ENCODE results near the gene SPIRE1.
A peak's percentile ranks its signal among the peaks of the same experiment; 100 is the strongest.
"Not testable (repeated sequence)": the region's sequence is repeated elsewhere in the genome, so short reads cannot be mapped to it uniquely, and the experiment has no call there.

SPIRE1 gene

GRCh38 chr18:12411456-12411855 is 246.5 kb downstream of the SPIRE1 start:
- TF ChIP-seq, protein P1, sequence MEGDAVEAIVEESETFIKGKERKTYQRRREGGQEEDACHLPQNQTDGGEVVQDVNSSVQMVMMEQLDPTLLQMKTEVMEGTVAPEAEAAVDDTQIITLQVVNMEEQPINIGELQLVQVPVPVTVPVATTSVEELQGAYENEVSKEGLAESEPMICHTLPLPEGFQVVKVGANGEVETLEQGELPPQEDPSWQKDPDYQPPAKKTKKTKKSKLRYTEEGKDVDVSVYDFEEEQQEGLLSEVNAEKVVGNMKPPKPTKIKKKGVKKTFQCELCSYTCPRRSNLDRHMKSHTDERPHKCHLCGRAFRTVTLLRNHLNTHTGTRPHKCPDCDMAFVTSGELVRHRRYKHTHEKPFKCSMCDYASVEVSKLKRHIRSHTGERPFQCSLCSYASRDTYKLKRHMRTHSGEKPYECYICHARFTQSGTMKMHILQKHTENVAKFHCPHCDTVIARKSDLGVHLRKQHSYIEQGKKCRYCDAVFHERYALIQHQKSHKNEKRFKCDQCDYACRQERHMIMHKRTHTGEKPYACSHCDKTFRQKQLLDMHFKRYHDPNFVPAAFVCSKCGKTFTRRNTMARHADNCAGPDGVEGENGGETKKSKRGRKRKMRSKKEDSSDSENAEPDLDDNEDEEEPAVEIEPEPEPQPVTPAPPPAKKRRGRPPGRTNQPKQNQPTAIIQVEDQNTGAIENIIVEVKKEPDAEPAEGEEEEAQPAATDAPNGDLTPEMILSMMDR (conservative IDR thresholded peaks at IDR 0.05; ENCODE audit: low read depth, low read length): no peak
- no peak for DNase-seq (ENCODE audit: low read depth)
- H3K4me3 ChIP-seq (ENCODE audit: low read depth, low read length): no peak overlapping the region

DNA sequence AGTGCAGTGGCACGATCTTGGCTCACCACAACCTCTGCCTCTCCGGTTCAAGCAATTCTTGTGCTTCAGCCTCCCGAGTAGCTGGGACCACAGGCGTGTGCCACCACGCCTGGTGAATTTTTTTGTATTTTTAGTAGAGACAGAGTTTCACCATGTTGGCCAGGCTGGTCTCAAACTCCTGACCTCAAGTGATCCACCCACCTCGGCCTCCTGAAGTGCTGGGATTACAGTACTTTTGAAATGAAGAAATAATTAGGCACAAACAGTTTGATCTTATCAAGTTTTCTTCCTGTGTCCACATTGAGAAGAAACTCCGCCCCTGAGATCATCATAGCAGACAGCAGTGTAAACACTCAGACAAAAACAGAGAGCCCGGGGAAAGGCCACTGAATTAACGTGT is 247.2 kb downstream of the SPIRE1 start:
- peak; percentile 29 for DNase-seq (ENCODE audit: low read depth)
- not testable (repeated sequence) for H3K4me3 ChIP-seq (ENCODE audit: low read depth, low read length)

- TF ChIP-seq, protein P1 (conservative IDR thresholded peaks at IDR 0.05; ENCODE audit: low read depth, low read length): no peak
- DNase-seq (ENCODE audit: low read depth): no peak
- H3K4me3 ChIP-seq (ENCODE audit: low read depth, low read length): no peak overlapping the region
These were observed 247.8 kb downstream of the SPIRE1 start for GRCh38 chr18:12410081-12410481.

DNA sequence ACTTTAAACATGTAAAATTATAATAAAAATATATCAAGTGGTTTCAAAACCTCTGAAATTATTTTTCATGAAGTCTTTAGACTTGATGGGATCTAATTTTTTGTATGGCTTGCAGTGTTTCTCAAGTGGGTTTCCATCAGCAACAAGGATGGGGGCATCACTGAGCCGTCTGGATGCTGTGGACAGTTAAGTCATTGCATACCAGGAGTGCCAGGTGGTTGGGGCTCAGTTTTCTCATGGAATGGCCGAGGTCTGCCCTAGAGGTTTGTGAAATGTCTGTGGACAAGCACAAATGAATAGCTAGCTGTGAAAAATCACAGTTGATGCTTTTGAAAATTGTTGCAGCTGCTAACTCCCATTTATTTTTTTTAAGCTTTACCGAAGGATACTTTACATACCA is 248.4 kb downstream of the SPIRE1 start:
- H3K4me3 ChIP-seq (ENCODE audit: low read depth, low read length): no peak overlapping the region
- DNase-seq (ENCODE audit: low read depth): peak; percentile 42
- TF ChIP-seq, protein P1 (conservative IDR thresholded peaks at IDR 0.05; ENCODE audit: low read depth, low read length): no peak

GRCh38 chr18:12408247-12408869 is 249.5 kb downstream of the SPIRE1 start:
- peak overlapping the region; percentile 65 for H3K4me3 ChIP-seq (ENCODE audit: low read depth, low read length)
- DNase-seq (ENCODE audit: low read depth): peak; percentile 31
- TF ChIP-seq, protein P1 (conservative IDR thresholded peaks at IDR 0.05; ENCODE audit: low read depth, low read length): no peak

DNA sequence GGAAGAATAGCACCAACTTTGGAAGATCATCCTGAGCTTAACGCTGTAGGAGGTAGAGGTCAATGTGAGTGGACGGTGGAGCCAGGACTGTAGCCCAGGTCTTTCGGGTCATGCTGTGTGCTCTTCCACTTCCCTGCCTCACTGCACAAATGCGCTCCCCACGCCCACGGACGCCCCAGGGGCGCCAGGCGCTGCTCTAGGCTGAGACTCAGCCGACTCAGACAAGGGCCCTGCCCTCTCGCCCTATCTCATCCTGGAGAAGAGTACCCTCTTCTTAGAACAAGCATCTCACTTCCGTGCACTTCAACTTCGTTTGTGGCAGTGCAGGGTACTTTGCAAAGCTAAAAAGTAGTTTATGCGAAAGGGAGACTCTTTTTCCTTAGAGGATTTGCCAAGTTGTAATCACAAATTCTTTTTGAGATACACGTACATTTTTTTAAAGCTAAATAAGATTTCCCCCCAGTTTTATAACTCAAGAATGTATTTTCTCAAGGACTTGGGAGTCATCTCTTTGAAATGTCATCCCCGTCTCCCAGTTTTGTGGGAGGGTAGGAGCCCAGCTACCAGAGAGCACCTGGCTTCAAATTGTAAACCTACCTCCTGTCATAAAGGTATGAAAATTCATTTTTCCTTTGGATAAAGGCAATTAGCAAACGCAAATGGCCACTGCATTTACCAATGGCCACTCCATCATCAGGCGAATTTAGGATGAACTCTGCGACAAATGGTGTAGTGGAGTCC is 251.4 kb downstream of the SPIRE1 start:
- DNase-seq (ENCODE audit: low read depth): no peak
- no peak overlapping the region for H3K4me3 ChIP-seq (ENCODE audit: low read depth, low read length)
- TF ChIP-seq, protein P1 (conservative IDR thresholded peaks at IDR 0.05; ENCODE audit: low read depth, low read length): no peak

DNA sequence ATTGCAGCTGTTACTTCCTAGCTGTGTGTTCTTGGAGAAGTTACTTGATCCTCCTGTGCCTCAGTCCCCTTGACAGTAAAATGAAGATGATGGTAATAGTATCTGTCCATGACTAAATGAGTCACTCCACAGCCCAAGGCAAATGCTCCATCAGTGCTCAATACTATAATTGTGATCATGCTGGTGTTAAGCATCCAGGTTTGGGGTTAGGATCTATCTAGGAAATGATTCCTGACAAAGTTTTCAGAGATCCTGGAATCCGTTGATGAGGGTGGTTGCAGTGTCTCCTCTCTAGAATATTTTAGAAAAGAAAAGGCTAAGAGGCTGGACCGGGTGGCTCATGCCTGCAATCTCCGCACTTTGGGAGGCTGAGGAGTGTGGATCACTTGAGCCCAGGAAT is 252.8 kb downstream of the SPIRE1 start:
- DNase-seq (ENCODE audit: low read depth): no peak
- H3K4me3 ChIP-seq (ENCODE audit: low read depth, low read length): no peak overlapping the region
- TF ChIP-seq, protein P1 (conservative IDR thresholded peaks at IDR 0.05; ENCODE audit: low read depth, low read length): no peak

Data from choroid plexus epithelial cell (primary cell).